Mucosa of descending colon (tissue), 3 donors: ENCODE data around the gene PITPNC1. TPM values are rescaled to one million over a fixed set of nuclear protein-coding genes. Genes with fewer than 3 reads are reported as not detected.
"Not testable (repeated sequence)": the region's sequence is repeated elsewhere in the genome, so short reads cannot be mapped to it uniquely, and the experiment has no call there.

Experiments used
- ATAC-seq: fragments of 200-7000 bp; cut with Tn5 transposase; one replicate; pipeline ENCODE4 v1.9.1; 2020; ENCODE audit warnings: mild to moderate bottlenecking, moderate library complexity
- DNase-seq, 3 donors: peaks; one replicate each; pipeline ENCODE4 v3.0.0-alpha.2; 2020
- H3K36me3 ChIP-seq: fragments of 200-600 bp; one replicate; pipeline ENCODE4 v1.8.0; 2021; ENCODE audit warnings: low read depth, mild to moderate bottlenecking
- H3K4me1 ChIP-seq: fragments of 200-600 bp; one replicate; pipeline ENCODE4 v1.8.0; 2021; ENCODE audit warnings: low read depth, mild to moderate bottlenecking
- H3K4me3 ChIP-seq: fragments of 200-600 bp; one replicate; pipeline ENCODE4 v1.8.0; 2021; ENCODE audit warnings: mild to moderate bottlenecking
- H3K9me3 ChIP-seq: fragments of 200-600 bp; one replicate; pipeline ENCODE4 v1.8.0; 2021; ENCODE audit warnings: mild to moderate bottlenecking
- CTCF ChIP-seq: fragments of 200-600 bp; IDR thresholded peaks from one replicate; pipeline ENCODE4 v1.8.0; 2022; ENCODE audit warnings: antibody characterized with exemption, mild to moderate bottlenecking
- intact Hi-C, 2 donors: fragments of 100-400 bp; cut with DNase I in 1 of 2; cut with micrococcal nuclease in 1 of 2; formaldehyde crosslinking; loops; one replicate each; pipeline versions ENCODE4 v1.11.0 to v1.11.1; 2022; cut with DNase I, micrococcal nuclease
- total RNA-seq, 3 donors: library from RNA; stranded (reverse); fragmentation: NEBNext Ultra II Directional in 2 of 3; extraction: Animal tissue kit (Norgen Biotek cat#: 25700) in 2 of 3; gene quantifications; one replicate each; pipeline versions ENCODE4 v1.2.1 to v1.2.4, GENCODE V29; 2021 to 2023
- donor health status: DM: no; HTN: no; CAD: no; lungs with moderate emphysema.
- donor health status: DM: no; HTN: no; CAD: no.
- donor health status: DM: no; HTN: yes; CAD: no.

Gene PITPNC1
- total RNA-seq, 3 donors from 2014 or later: 10.7 to 11.4 (median 10.9) TPM

DNA sequence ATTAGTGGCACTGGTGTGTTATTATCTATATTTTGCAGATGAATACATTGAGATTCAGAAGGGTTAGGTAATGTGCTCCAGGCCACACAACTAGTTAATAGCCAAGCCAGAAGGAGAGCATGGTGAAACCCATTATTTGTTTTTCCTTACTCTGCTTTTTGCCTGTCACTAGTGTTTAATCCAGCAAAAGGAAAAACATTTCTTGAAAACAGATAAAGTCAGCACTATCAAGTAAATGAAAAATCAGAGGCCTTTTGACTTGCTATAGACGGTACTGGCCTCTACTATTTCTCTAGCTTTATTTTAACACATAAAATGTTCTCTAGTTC lies 4.8 kb downstream of the PITPNC1 start:
- H3K4me3 ChIP-seq: no peak overlapping the region
- no peaks in the 10 kb centered on the region for H3K4me1 ChIP-seq
- H3K9me3 ChIP-seq: no peaks in the 10 kb centered on the region
- no peaks in the 10 kb centered on the region for H3K36me3 ChIP-seq
- DNase-seq (no peak), ATAC-seq (no peak)
- no peak for TF ChIP-seq CTCF
- intact Hi-C loops: no loop called here

GRCh38 chr17:67385122-67385988 lies 8.3 kb downstream of the PITPNC1 start:
- TF ChIP-seq CTCF: no peak
- no peak for DNase-seq
- no peaks in the 10 kb centered on the region for H3K36me3 ChIP-seq
- intact Hi-C loops: no loop called here
- no peaks in the 10 kb centered on the region for H3K4me1 ChIP-seq
- ATAC-seq: no peak
- no peaks in the 10 kb centered on the region for H3K9me3 ChIP-seq
- no peak overlapping the region for H3K4me3 ChIP-seq

DNA sequence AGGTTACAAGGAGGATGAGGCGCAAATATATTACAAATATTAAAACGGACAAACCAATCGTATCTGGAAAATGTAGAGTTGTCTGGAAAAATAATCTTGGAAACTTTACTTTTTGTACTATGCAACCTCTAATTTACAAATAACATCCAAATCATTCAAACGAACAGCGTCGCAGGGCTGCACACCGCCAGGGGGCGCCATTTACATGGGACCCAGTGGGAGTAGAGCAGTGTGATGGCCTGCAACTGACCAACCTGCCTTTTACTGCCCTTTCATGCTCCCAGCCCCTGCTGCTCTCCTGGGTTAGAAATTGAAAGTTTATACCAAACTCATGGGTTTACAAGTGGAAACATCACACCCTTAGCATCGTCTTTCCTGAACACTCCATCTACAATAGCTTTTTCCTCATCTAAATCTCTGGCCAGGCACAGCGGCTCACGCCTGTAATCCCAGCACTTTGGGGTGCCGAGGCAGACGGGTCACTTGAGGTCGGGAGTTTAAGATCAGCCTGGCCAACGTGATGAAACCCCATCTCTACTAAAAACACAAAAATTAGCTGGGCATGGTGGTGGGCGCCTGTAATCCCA lies 10.0 kb downstream of the PITPNC1 start:
- intact Hi-C loops: no loop called here
- peak in 2 of 3 donors; percentile 79 to 80 for DNase-seq
- H3K36me3 ChIP-seq: no peaks in the 10 kb centered on the region

GRCh38 chr17:67388536-67388935 lies 11.5 kb downstream of the PITPNC1 start:
- H3K36me3 ChIP-seq, H3K9me3 ChIP-seq, H3K4me1 ChIP-seq, intact Hi-C loops, ATAC-seq, DNase-seq, H3K4me3 ChIP-seq: not testable (repeated sequence)

More for the DNA sequence above, 10.0 kb downstream of the PITPNC1 start:
- TF ChIP-seq CTCF: peak; percentile 63
- ATAC-seq: peak; percentile 82
- Histone ChIP-seq H3K4me3 (no peak overlapping the region), H3K4me1 (no peaks in the 10 kb centered on the region), H3K9me3 (no peaks in the 10 kb centered on the region)

- intact Hi-C loops: no loop called here
- DNase-seq: no peak
- Histone ChIP-seq H3K4me3 (no peak overlapping the region), H3K36me3 (no peaks in the 10 kb centered on the region), H3K9me3 (no peaks in the 10 kb centered on the region), H3K4me1 (no peaks in the 10 kb centered on the region)
- no peak for ATAC-seq
- no peak for TF ChIP-seq CTCF
These were observed 11.9 kb downstream of the PITPNC1 start for GRCh38 chr17:67388986-67389385.

GRCh38 chr17:67390006-67390645 lies 13.0 kb downstream of the PITPNC1 start:
- no peak overlapping the region for H3K4me3 ChIP-seq

More at GRCh38 chr17:67390006-67390645, 13.0 kb downstream of the PITPNC1 start:
- no peak for TF ChIP-seq CTCF
- ATAC-seq: peak; percentile 8
- H3K4me1 ChIP-seq: no peaks in the 10 kb centered on the region
- H3K36me3 ChIP-seq: no peaks in the 10 kb centered on the region
- intact Hi-C loops: no loop called here
- H3K9me3 ChIP-seq: no peaks in the 10 kb centered on the region
- no peak for DNase-seq
